GM18907 (cell line): Measurements from ENCODE around the gene ADTRP.
"Not testable (repeated sequence)": the region's sequence is repeated elsewhere in the genome, so short reads cannot be mapped to it uniquely, and the experiment has no call there.

Source experiments
- ATAC-seq: cut with Tn5 transposase; IDR thresholded peaks from one replicate; pipeline ENCODE4 v1.9.1; 2021; ENCODE audit warnings: mild to moderate bottlenecking, moderate library complexity; ENCODE audit not compliant: unreplicated experiment

The ADTRP gene

GRCh38 chr6:11804135-11804534 is 25.5 kb upstream of the ADTRP start:
- no peak for ATAC-seq

GRCh38 chr6:11803591-11803971 is 25.0 kb upstream of the ADTRP start:
- no peak for ATAC-seq

- no peak for ATAC-seq
Measured at GRCh38 chr6:11802886-11803590, 24.4 kb upstream of the ADTRP start.

- ATAC-seq, result not testable (repeated sequence)
Measured at GRCh38 chr6:11800531-11800930, 21.9 kb upstream of the ADTRP start.

GRCh38 chr6:11798538-11798937 is 19.9 kb upstream of the ADTRP start:
- ATAC-seq, result no peak

GRCh38 chr6:11798096-11798495 is 19.5 kb upstream of the ADTRP start:
- ATAC-seq, result no peak

- ATAC-seq, result no peak
Measured at GRCh38 chr6:11796829-11797228, 18.2 kb upstream of the ADTRP start.

GRCh38 chr6:11795403-11795802 is 16.8 kb upstream of the ADTRP start:
- ATAC-seq, result no peak

- ATAC-seq, result no peak
Measured at GRCh38 chr6:11793277-11793676, 14.7 kb upstream of the ADTRP start.

GRCh38 chr6:11791354-11792107 is 12.9 kb upstream of the ADTRP start:
- no peak for ATAC-seq

- no peak for ATAC-seq
Measured at GRCh38 chr6:11789744-11790143, 11.1 kb upstream of the ADTRP start.

GRCh38 chr6:11788043-11788442 is 9.4 kb upstream of the ADTRP start:
- ATAC-seq, result no peak

- peak; percentile 89 for ATAC-seq
Measured at GRCh38 chr6:11785774-11786579, 7.4 kb upstream of the ADTRP start.

GRCh38 chr6:11785415-11785773 is 6.8 kb upstream of the ADTRP start:
- ATAC-seq, result peak; percentile 56

GRCh38 chr6:11784341-11784740 is 5.7 kb upstream of the ADTRP start:
- ATAC-seq, result no peak

GRCh38 chr6:11783524-11784064 is 5.0 kb upstream of the ADTRP start:
- no peak for ATAC-seq

GRCh38 chr6:11782524-11782923 is 3.9 kb upstream of the ADTRP start:
- ATAC-seq, result no peak

GRCh38 chr6:11780097-11780428 is 1.5 kb upstream of the ADTRP start:
- no peak for ATAC-seq

- no peak for ATAC-seq
Measured at GRCh38 chr6:11779329-11780096, 910 bp upstream of the ADTRP start.

- no peak for ATAC-seq
Measured at GRCh38 chr6:11778036-11778435, 567 bp downstream of the ADTRP start.
